Upper lobe of right lung (tissue), 1 donor: Measurements from ENCODE around the gene ZNF493. TPM values are rescaled to one million over a fixed set of nuclear protein-coding genes. Genes with fewer than 3 reads are reported as not detected.

Experiments used
- ATAC-seq: fragments of 200-7000 bp; cut with Tn5 transposase; one replicate; pipeline ENCODE4 v1.9.1; 2020; ENCODE audit warnings: mild to moderate bottlenecking, moderate library complexity
- DNase-seq: peaks from one replicate; pipeline ENCODE4 v3.0.0-alpha.2; 2020
- H3K27ac ChIP-seq: fragments of 200-600 bp; one replicate; pipeline ENCODE4 v1.8.0; 2022
- H3K27me3 ChIP-seq: fragments of 200-600 bp; one replicate; pipeline ENCODE4 v1.8.0; 2022; ENCODE audit warnings: mild to moderate bottlenecking
- H3K36me3 ChIP-seq: fragments of 200-600 bp; one replicate; pipeline ENCODE4 v1.8.0; 2022
- H3K4me1 ChIP-seq: fragments of 200-600 bp; one replicate; pipeline ENCODE4 v1.8.0; 2022
- H3K4me3 ChIP-seq: fragments of 200-600 bp; one replicate; pipeline ENCODE4 v1.8.0; 2022; ENCODE audit warnings: mild to moderate bottlenecking
- H3K9me3 ChIP-seq: fragments of 200-600 bp; one replicate; pipeline ENCODE4 v1.8.0; 2022
- intact Hi-C: fragments of 100-400 bp; cut with DNase I; formaldehyde crosslinking; loops from one replicate; pipeline ENCODE4 v1.11.0; 2022
- total RNA-seq: library from RNA; stranded (reverse); fragmentation: NEBNext Ultra II Directional; extraction: Animal tissue kit (Norgen Biotek cat#: 25700); gene quantifications from one replicate; pipeline ENCODE4 v1.2.1, GENCODE V29; 2021
- TF ChIP-seq, protein P1 (sequence below): fragments of 200-600 bp; IDR thresholded peaks from one replicate; pipeline ENCODE4 v1.8.0; 2022; ENCODE audit warnings: antibody characterized with exemption
- donor health status: DM: no; HTN: yes; CAD: no; lungs with severe emphysema.

ZNF493 gene
- total RNA-seq, 1 donor from 2014 or later = 29.4 TPM

- no peaks in the 10 kb centered on the region for H3K27me3 ChIP-seq
- H3K4me3 ChIP-seq = no peak overlapping the region
- TF ChIP-seq, protein P1, sequence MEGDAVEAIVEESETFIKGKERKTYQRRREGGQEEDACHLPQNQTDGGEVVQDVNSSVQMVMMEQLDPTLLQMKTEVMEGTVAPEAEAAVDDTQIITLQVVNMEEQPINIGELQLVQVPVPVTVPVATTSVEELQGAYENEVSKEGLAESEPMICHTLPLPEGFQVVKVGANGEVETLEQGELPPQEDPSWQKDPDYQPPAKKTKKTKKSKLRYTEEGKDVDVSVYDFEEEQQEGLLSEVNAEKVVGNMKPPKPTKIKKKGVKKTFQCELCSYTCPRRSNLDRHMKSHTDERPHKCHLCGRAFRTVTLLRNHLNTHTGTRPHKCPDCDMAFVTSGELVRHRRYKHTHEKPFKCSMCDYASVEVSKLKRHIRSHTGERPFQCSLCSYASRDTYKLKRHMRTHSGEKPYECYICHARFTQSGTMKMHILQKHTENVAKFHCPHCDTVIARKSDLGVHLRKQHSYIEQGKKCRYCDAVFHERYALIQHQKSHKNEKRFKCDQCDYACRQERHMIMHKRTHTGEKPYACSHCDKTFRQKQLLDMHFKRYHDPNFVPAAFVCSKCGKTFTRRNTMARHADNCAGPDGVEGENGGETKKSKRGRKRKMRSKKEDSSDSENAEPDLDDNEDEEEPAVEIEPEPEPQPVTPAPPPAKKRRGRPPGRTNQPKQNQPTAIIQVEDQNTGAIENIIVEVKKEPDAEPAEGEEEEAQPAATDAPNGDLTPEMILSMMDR = no peak
- H3K36me3 ChIP-seq = no peaks in the 10 kb centered on the region
- DNase-seq = no peak
- no peak overlapping the region for H3K27ac ChIP-seq
- intact Hi-C loops = no loop called here
- no peak for ATAC-seq
- H3K4me1 ChIP-seq = no peaks in the 10 kb centered on the region
- H3K9me3 ChIP-seq = peaks cover 75% of the 10 kb centered on the region
These were observed 26.4 kb downstream of the ZNF493 start for GRCh38 chr19:21423057-21424041.

DNA sequence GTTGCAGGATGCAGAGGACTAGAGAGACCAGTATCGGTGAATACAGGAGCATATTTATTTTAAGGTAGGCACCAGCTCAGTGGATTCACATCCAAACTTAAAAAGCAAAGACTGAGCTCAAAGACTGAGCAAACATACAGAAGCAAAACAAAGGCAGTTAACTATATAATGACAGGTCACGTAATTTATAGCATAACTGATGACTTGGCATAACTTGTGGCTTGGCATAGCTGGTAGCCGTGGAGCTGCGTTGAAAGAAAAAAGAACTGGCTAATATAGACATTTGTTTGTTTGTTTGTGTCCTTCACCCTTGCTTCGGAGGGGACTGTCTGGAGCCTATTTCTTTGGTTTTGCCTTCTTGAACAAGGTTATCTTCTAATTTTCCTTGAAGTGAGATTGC, 33.7 kb downstream of the ZNF493 start:
- Histone ChIP-seq H3K36me3 (no peaks in the 10 kb centered on the region), H3K27me3 (no peaks in the 10 kb centered on the region), H3K27ac (no peak overlapping the region), H3K9me3 (peaks cover 31% of the 10 kb centered on the region), H3K4me1 (no peaks in the 10 kb centered on the region), H3K4me3 (no peak overlapping the region)
- DNase-seq (no peak), ATAC-seq (no peak)
- TF ChIP-seq, protein P1 = no peak
- intact Hi-C loops = no loop called here

DNA sequence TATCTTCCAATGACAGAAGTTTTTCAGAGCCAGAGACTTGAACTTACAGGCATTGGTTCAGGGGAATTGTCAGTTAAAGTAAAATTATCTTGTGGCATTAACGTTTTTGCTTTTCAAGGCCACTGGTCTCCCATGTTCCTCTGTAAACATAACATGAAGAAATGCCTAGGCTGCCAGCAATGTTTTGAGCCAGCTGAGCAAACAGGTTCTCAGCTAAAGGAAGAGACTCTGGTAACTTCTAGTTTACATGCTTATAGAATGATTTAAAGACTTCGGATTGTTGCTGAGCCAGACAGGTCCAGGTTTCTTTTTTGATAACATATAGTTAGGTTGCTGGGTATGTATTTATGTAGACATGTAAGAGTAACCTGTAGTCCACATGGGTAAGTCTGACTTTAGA, 35.7 kb downstream of the ZNF493 start:
- Histone ChIP-seq H3K4me1 (no peaks in the 10 kb centered on the region), H3K27me3 (no peaks in the 10 kb centered on the region), H3K4me3 (no peak overlapping the region), H3K9me3 (peaks cover 23% of the 10 kb centered on the region), H3K27ac (no peak overlapping the region), H3K36me3 (no peaks in the 10 kb centered on the region)
- TF ChIP-seq, protein P1 = no peak
- no peak for DNase-seq
- no peak for ATAC-seq
- intact Hi-C loops = no loop called here

DNA sequence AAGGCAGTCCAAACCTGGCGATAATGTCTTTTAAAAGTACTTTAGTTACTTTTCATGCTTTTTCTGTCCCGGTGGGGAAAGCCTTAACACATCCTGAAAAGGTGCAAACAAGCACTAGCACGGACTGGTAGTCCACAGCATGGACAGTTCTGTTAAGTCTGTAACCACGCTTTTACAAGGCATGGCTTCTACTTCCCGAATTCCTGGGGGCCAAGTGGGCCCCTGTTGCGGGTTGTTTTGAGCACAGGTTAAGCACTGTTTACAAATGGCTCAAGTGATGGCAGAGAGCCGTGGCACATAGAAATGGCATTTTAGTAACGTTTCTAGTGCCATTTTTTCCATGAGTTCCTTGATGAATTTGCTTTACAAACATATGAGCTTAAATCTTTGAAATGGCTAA, 37.6 kb downstream of the ZNF493 start:
- Histone ChIP-seq H3K36me3 (no peaks in the 10 kb centered on the region), H3K27ac (no peak overlapping the region), H3K4me3 (no peak overlapping the region), H3K27me3 (no peaks in the 10 kb centered on the region), H3K4me1 (no peaks in the 10 kb centered on the region), H3K9me3 (peaks cover 9% of the 10 kb centered on the region)
- ATAC-seq = no peak
- TF ChIP-seq, protein P1 = no peak
- intact Hi-C loops = no loop called here
- no peak for DNase-seq

DNA sequence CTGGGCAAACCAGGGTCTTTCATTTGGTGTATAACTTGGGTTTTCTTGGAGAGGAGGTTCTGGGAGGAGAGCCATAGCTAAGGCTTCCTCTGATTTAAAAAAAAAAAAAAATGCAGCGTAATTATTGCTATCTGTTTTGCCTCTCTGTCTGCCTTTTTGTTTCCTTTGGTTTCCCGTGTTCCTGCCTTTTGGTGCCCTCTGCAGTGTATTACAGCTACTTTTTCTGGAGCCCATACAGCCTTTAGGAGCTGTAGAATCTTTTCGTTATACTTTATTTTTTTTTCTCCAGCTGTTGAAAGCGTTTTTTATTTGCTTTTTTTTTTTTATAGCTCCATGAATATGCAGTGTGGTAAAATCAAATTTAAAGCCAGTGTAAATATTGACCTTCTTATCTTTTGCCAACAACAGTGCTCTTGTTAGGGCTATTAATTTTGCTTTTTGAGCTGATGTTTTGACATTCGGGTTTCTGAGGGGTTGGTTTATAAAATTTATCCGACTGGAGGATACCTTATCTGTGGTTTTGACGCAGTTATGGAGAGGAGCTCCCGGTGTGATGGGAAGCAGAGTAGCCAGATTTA, 38.1 kb downstream of the ZNF493 start:
- DNase-seq (no peak), ATAC-seq (no peak)
- TF ChIP-seq, protein P1 = no peak
- Histone ChIP-seq H3K9me3 (peaks cover 8% of the 10 kb centered on the region), H3K4me1 (no peaks in the 10 kb centered on the region), H3K27me3 (no peaks in the 10 kb centered on the region), H3K27ac (no peak overlapping the region), H3K36me3 (no peaks in the 10 kb centered on the region), H3K4me3 (no peak overlapping the region)
- intact Hi-C loops = no loop called here
